Measurements from ENCODE around the gene JPT2.

The JPT2 gene

DNA sequence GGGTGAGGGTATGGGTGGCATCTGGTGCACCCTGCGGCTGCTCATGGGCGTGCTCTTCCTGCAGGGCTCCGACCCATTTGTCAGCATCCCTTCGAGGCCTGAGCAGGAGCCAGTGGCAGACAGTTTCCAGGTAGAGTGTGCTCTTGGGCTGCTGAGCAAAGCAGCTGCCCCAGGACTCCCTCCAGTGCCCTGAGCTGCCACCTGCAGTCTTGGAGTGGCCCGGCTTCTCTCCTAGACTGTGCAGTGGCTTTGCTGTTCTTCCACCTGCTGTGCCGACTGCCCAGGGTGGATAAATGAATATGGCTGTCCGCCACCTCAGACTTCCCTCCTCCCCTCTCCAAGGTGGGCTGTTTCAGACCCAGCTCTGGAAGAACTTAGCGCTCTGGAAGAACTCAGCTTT is 10.8 kb upstream of the JPT2 start:
- Histone ChIP-seq H3K4me2 (ENCODE audit: insufficient read depth, low read length) (no peak overlapping the region), H3K27ac (ENCODE audit: low read length) (no peak overlapping the region), H4K20me1 (ENCODE audit: insufficient read depth, low read length) (no peaks in the 10 kb centered on the region; the same call in 1 of the 2 replicates), H3K27me3 (ENCODE audit: insufficient read depth, low read length, poor library complexity) (no peaks in the 10 kb centered on the region), H3K4me3 (ENCODE audit: low read depth in 1 of 2, low read length in 2 of 2) (no peak overlapping the region), H3K36me3 (ENCODE audit: insufficient read depth, low read length) (peaks cover 96% of the 10 kb centered on the region), H3K9me3 (ENCODE audit: insufficient read depth, low read length, severe bottlenecking) (no peaks in the 10 kb centered on the region), H3K79me2 (ENCODE audit: insufficient read depth, low read length) (no peaks in the 10 kb centered on the region), H3K4me1 (ENCODE audit: insufficient read depth, low read length) (no peaks in the 10 kb centered on the region), H2AFZ (ENCODE audit: low read depth, low read length) (no peak overlapping the region), H3K9ac (ENCODE audit: low read depth, low read length) (no peak overlapping the region)
- ATAC-seq (ENCODE audit: insufficient read depth, low read depth) (no peak), DNase-seq (no peak)
- TF ChIP-seq, protein P1, sequence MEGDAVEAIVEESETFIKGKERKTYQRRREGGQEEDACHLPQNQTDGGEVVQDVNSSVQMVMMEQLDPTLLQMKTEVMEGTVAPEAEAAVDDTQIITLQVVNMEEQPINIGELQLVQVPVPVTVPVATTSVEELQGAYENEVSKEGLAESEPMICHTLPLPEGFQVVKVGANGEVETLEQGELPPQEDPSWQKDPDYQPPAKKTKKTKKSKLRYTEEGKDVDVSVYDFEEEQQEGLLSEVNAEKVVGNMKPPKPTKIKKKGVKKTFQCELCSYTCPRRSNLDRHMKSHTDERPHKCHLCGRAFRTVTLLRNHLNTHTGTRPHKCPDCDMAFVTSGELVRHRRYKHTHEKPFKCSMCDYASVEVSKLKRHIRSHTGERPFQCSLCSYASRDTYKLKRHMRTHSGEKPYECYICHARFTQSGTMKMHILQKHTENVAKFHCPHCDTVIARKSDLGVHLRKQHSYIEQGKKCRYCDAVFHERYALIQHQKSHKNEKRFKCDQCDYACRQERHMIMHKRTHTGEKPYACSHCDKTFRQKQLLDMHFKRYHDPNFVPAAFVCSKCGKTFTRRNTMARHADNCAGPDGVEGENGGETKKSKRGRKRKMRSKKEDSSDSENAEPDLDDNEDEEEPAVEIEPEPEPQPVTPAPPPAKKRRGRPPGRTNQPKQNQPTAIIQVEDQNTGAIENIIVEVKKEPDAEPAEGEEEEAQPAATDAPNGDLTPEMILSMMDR (IDR thresholded peaks at IDR 0.05; ENCODE audit: borderline replicate concordance, extremely low read depth, low read length, poor library complexity, severe bottlenecking): no peak

DNA sequence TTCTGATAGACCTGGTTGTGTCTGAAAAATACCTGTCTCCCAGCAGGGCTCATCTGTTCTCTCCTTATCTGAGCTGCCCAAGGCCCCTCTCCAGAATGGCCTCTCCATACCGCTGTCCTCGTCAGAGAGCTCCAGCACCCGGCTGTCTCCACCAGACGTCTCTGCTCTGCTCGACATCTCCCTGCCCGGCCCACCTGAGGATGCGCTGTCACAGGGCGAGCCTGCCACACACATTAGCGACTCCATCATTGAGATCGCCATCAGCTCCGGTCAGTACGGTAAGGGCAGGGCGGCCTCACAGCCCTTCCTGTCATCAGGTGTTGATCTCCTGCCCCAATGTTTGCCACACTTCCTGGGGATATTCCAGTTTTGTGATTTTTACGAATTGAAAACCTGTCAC is 10.2 kb upstream of the JPT2 start:
- Histone ChIP-seq H3K27me3 (ENCODE audit: insufficient read depth, low read length, poor library complexity) (no peaks in the 10 kb centered on the region), H4K20me1 (ENCODE audit: insufficient read depth, low read length) (no peaks in the 10 kb centered on the region; the same call in 1 of the 2 replicates), H3K9me3 (ENCODE audit: insufficient read depth, low read length, severe bottlenecking) (no peaks in the 10 kb centered on the region), H3K9ac (ENCODE audit: low read depth, low read length) (no peak overlapping the region), H3K4me3 (ENCODE audit: low read depth in 1 of 2, low read length in 2 of 2) (no peak overlapping the region), H3K27ac (ENCODE audit: low read length) (no peak overlapping the region), H3K4me2 (ENCODE audit: insufficient read depth, low read length) (no peak overlapping the region), H3K79me2 (ENCODE audit: insufficient read depth, low read length) (no peaks in the 10 kb centered on the region), H3K4me1 (ENCODE audit: insufficient read depth, low read length) (no peaks in the 10 kb centered on the region), H2AFZ (ENCODE audit: low read depth, low read length) (no peak overlapping the region), H3K36me3 (ENCODE audit: insufficient read depth, low read length) (peaks cover 96% of the 10 kb centered on the region)
- TF ChIP-seq, protein P1 (IDR thresholded peaks at IDR 0.05; ENCODE audit: borderline replicate concordance, extremely low read depth, low read length, poor library complexity, severe bottlenecking): no peak
- TF ChIP-seq EZH2 (IDR thresholded peaks at IDR 0.05; ENCODE audit: borderline replicate concordance, low read depth, low read length, severe bottlenecking): no peak
- ATAC-seq (ENCODE audit: insufficient read depth, low read depth) (no peak), DNase-seq (no peak)

DNA sequence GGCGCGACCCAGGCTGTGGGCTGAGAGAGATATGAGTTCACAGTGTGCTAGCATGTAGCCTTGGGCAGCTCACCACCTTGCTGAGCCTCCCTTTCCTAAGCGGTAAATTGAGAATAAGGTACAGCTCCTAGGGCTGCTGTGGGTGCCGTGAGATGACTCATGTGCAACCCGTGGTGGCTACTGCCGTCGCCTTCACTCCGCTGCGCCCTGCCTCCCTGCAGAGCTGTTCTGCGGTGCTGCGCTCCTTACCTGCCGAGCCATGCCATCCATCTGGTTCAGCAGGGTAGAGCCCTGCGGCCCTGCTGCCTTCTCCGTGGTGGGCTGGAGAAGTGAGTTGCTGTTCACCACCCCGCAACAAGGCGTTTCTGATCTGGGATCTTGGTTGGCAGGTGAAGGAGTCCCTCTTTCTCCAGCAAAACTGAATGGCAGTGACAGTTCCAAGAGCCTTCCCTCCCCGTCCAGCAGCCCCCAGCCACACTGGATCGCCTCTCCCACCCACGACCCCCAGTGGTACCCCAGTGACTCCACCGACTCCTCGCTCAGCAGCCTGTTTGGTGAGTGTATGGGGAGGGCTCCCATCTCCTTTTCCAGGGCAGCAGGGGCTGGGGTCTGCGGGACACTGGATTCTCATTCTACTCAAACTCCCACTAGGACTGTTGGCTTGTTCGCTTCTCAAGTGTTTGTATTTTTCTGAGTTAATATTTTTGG is 9.3 kb upstream of the JPT2 start:
- ATAC-seq (ENCODE audit: insufficient read depth, low read depth): no peak
- Histone ChIP-seq H3K9ac (ENCODE audit: low read depth, low read length) (no peak overlapping the region), H3K4me3 (ENCODE audit: low read depth in 1 of 2, low read length in 2 of 2) (no peak overlapping the region), H3K27me3 (ENCODE audit: insufficient read depth, low read length, poor library complexity) (no peaks in the 10 kb centered on the region), H3K9me3 (ENCODE audit: insufficient read depth, low read length, severe bottlenecking) (no peaks in the 10 kb centered on the region), H3K27ac (ENCODE audit: low read length) (no peak overlapping the region), H3K4me1 (ENCODE audit: insufficient read depth, low read length) (no peaks in the 10 kb centered on the region), H3K79me2 (ENCODE audit: insufficient read depth, low read length) (no peaks in the 10 kb centered on the region), H3K4me2 (ENCODE audit: insufficient read depth, low read length) (no peak overlapping the region), H4K20me1 (ENCODE audit: insufficient read depth, low read length) (peaks cover 4% of the 10 kb centered on the region; the same call in 1 of the 2 replicates), H3K36me3 (ENCODE audit: insufficient read depth, low read length) (peaks cover 96% of the 10 kb centered on the region), H2AFZ (ENCODE audit: low read depth, low read length) (no peak overlapping the region)
- no peak for TF ChIP-seq EZH2 (IDR thresholded peaks at IDR 0.05; ENCODE audit: borderline replicate concordance, low read depth, low read length, severe bottlenecking)
- TF ChIP-seq, protein P1 (IDR thresholded peaks at IDR 0.05; ENCODE audit: borderline replicate concordance, extremely low read depth, low read length, poor library complexity, severe bottlenecking): no peak
- DNase-seq: no peak

Data from DND-41 (cell line).